Uterus (tissue), 2 donors: Measurements from ENCODE around the gene SF3B6.

ENCODE experiments used
- POLR2A ChIP-seq, 2 donors: fragments of 450-650 bp; IDR thresholded peaks; one replicate each; pipeline ENCODE4 v1.6.1; 2016; ENCODE audit warnings: antibody characterized with exemption in 2 of 2, mild to moderate bottlenecking in 1 of 2, moderate library complexity in 1 of 2
- TF ChIP-seq, protein P1 (sequence below), 4 experiments: fragments of 200-600 bp in 2 of 4; fragments of 450-650 bp in 2 of 4; sonication (generic) in 2 of 4; IDR thresholded peaks; one replicate each; pipeline ENCODE4 v1.5.1; 2016 to 2019; ENCODE audit warnings: antibody characterized with exemption in 4 of 4, mild to moderate bottlenecking in 2 of 4, moderate library complexity in 1 of 4

DNA sequence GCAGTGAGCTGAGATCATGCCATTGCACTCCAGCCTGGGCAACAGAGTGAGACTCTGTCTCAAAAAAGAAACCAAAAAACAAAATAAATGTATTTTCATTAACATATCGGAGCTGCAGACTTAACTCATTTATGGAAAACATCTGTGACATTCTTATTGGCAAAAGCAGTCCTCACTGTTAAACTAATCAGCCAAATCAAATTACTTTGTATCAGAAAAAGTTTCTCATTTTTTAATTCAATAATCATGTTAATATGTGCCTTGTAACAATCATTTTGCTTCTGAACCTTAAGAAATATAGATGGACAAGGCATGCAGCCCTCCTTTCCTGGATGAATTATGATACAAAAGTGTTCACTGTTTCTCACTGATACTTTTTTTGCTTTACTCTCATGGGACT, 26.6 kb upstream of the SF3B6 start:
- TF ChIP-seq POLR2A (IDR thresholded peaks at IDR 0.05): no peak
- TF ChIP-seq, protein P1, sequence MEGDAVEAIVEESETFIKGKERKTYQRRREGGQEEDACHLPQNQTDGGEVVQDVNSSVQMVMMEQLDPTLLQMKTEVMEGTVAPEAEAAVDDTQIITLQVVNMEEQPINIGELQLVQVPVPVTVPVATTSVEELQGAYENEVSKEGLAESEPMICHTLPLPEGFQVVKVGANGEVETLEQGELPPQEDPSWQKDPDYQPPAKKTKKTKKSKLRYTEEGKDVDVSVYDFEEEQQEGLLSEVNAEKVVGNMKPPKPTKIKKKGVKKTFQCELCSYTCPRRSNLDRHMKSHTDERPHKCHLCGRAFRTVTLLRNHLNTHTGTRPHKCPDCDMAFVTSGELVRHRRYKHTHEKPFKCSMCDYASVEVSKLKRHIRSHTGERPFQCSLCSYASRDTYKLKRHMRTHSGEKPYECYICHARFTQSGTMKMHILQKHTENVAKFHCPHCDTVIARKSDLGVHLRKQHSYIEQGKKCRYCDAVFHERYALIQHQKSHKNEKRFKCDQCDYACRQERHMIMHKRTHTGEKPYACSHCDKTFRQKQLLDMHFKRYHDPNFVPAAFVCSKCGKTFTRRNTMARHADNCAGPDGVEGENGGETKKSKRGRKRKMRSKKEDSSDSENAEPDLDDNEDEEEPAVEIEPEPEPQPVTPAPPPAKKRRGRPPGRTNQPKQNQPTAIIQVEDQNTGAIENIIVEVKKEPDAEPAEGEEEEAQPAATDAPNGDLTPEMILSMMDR (IDR thresholded peaks at IDR 0.05): no peak
